Tibial nerve (tissue), 4 donors: ENCODE results near the gene TRPM1. TPM values are rescaled to one million over a fixed set of nuclear protein-coding genes. Genes with fewer than 3 reads are reported as not detected.

ENCODE experiments used
- DNase-seq, 2 donors: peaks; one replicate each; pipeline ENCODE4 v3.0.0-alpha.2; 2019; ENCODE audit warnings: low spot score in 2 of 2
- H3K27ac ChIP-seq, 4 donors: fragments of 200-600 bp; sonication (generic) in 3 of 4; one replicate each; pipeline ENCODE4 v1.5.1; 2017 to 2019; ENCODE audit warnings: mild to moderate bottlenecking in 1 of 4
- H3K27me3 ChIP-seq, 2 donors: fragments of 200-600 bp; sonication (generic) in 1 of 2; one replicate each; pipeline versions ENCODE4 v1.5.1 to v1.6.0; 2017 to 2019
- H3K36me3 ChIP-seq, 3 donors: fragments of 200-600 bp; sonication (generic); one replicate each; pipeline ENCODE4 v1.5.1; 2018 to 2019
- H3K4me1 ChIP-seq, 4 donors: fragments of 200-600 bp; sonication (generic) in 3 of 4; one replicate each; pipeline ENCODE4 v1.5.1; 2017 to 2019
- H3K4me3 ChIP-seq, 4 donors: fragments of 200-600 bp; sonication (generic) in 3 of 4; one replicate each; pipeline ENCODE4 v1.5.1; 2017 to 2019; ENCODE audit warnings: mild to moderate bottlenecking in 1 of 4, moderate library complexity in 1 of 4
- H3K9me3 ChIP-seq, 4 donors: fragments of 200-600 bp; sonication (generic) in 3 of 4; one replicate each; pipeline ENCODE4 v1.5.1; 2017 to 2019
- EP300 ChIP-seq, 2 donors: sonication (generic); formaldehyde crosslinking; IDR thresholded peaks; one replicate each; pipeline ENCODE4 v1.6.1; 2017; ENCODE audit warnings: antibody characterized with exemption in 2 of 2, mild to moderate bottlenecking in 1 of 2
- POLR2A ChIP-seq, 2 donors: fragments of 450-650 bp; IDR thresholded peaks; one replicate each; pipeline ENCODE4 v1.6.1; 2017; ENCODE audit warnings: antibody characterized with exemption in 2 of 2, mild to moderate bottlenecking in 2 of 2, moderate library complexity in 2 of 2
- WGBS, 2 donors: methylation state at CpG; one replicate each; pipeline ENCODE4 v1.1.5; 2018; 5-methylcytosine and 5-hydroxymethylcytosine counted together
- total RNA-seq, 4 donors: library from RNA; depleted of rRNA; stranded (reverse); fragments of >200 nt; gene quantifications; one replicate each; pipeline ENCODE4 v1.1.0, GENCODE V29; 2016
- TF ChIP-seq, protein P1 (sequence below), 5 experiments: fragments of 200-600 bp in 3 of 5; fragments of 450-650 bp in 2 of 5; sonication (generic) in 3 of 5; IDR thresholded peaks; one replicate each; pipeline ENCODE4 v1.5.1; 2016 to 2019; ENCODE audit warnings: antibody characterized with exemption in 5 of 5, mild to moderate bottlenecking in 3 of 5, moderate library complexity in 2 of 5

The TRPM1 gene
- total RNA-seq, 4 donors from 2014 or later = not detected

DNA sequence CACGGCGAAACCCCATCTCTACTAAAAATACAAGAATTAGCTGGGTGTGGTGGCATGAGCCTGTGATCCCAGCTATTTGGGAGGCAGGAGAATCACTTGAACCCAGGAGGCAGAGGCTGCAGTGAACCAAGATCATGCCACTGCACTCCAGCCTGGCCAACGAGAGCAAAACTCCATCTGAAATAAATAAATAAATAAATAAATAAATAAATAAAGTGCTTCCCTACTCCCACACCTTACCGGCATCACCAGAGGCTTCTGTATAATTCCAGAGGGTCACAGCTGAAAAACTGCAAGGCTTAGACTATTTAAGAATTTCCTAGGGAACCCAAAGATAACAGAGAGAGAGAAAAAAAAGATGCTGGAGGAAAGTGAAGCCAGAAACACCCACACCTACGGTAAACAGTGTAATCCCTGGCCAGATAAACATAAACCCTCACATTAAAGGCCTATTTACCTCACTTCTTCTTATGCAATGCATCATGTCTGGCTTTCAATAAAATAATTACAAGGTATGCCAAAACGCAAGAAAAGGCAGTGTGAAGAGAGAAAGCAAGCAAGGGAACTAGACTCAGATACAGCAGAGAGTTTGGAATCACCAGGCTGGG, 15.0 kb upstream of the TRPM1 start:
- TF ChIP-seq EP300 (IDR thresholded peaks at IDR 0.05) = no peak
- TF ChIP-seq, protein P1, sequence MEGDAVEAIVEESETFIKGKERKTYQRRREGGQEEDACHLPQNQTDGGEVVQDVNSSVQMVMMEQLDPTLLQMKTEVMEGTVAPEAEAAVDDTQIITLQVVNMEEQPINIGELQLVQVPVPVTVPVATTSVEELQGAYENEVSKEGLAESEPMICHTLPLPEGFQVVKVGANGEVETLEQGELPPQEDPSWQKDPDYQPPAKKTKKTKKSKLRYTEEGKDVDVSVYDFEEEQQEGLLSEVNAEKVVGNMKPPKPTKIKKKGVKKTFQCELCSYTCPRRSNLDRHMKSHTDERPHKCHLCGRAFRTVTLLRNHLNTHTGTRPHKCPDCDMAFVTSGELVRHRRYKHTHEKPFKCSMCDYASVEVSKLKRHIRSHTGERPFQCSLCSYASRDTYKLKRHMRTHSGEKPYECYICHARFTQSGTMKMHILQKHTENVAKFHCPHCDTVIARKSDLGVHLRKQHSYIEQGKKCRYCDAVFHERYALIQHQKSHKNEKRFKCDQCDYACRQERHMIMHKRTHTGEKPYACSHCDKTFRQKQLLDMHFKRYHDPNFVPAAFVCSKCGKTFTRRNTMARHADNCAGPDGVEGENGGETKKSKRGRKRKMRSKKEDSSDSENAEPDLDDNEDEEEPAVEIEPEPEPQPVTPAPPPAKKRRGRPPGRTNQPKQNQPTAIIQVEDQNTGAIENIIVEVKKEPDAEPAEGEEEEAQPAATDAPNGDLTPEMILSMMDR (IDR thresholded peaks at IDR 0.05) = no peak
- TF ChIP-seq POLR2A (IDR thresholded peaks at IDR 0.05) = no peak
- Histone ChIP-seq H3K36me3 (no peaks in the 10 kb centered on the region), H3K4me1 (no peaks in the 10 kb centered on the region), H3K9me3 (peaks cover 0 to 36% (median 0%) of the 10 kb centered on the region in 4 donors), H3K27ac (no peak overlapping the region), H3K27me3 (no peaks in the 10 kb centered on the region), H3K4me3 (no peak overlapping the region)
- WGBS, 2 donors = 64 to 71% methylated on average over 5 to 6 of the region's 6 CpGs
- DNase-seq = no peak

DNA sequence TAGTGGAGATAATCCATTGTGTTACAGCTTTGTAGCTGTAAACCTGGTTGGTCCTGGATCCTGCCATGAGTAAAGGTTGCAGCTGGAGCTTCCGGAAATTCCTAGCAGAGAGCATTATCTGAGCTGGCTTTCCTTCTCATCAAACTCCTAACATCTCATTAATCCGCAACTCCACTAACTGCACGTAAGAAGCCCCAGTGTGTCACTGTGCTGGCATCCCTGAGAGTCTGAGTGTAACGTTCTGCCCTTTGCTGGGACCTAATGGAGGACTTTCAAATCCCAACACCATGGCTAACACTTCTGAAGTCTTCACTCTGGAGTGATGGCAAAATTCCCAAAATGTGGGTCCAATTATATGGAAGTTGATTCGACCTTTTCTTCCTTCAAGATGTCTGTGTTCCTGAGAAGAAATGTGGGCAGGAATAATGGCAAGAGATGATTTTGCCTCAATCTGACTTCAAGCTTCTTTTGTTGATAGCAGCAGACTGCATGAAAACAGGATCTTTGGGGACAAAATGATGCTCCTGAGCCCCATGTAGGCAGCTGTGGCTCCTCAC, 9.6 kb upstream of the TRPM1 start:
- Histone ChIP-seq H3K4me1 (no peaks in the 10 kb centered on the region), H3K36me3 (no peaks in the 10 kb centered on the region), H3K27me3 (no peaks in the 10 kb centered on the region), H3K27ac (no peak overlapping the region), H3K4me3 (no peak overlapping the region), H3K9me3 (peaks cover 0 to 20% (median 0%) of the 10 kb centered on the region in 4 donors)
- WGBS, 2 donors = 71 to 74% methylated on average over 5 of the region's 5 CpGs
- TF ChIP-seq, protein P1 (IDR thresholded peaks at IDR 0.05) = no peak
- no peak for TF ChIP-seq EP300 (IDR thresholded peaks at IDR 0.05)
- no peak for TF ChIP-seq POLR2A (IDR thresholded peaks at IDR 0.05)
- no peak for DNase-seq

DNA sequence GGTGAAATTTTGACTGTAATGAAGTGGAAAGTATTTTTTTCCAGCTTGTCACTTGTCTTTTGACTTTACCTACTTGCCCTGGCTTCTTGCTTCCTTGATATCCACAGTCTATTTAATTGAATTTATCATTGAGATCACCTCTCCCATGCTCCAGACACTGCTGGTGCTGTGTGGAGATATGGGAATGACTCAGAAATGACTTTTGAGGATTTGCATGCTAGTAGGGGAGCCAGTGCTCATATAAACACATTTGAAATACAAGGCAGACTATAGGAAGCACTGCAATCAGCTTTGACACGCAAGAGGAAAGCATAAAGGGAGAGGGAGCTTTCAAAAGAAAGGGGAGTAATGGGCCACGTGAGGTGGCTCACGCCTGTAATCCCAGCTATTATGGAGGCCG, 7.3 kb upstream of the TRPM1 start:
- DNase-seq = no peak
- no peak overlapping the region for H3K4me3 ChIP-seq
- H3K27me3 ChIP-seq = no peaks in the 10 kb centered on the region
- no peaks in the 10 kb centered on the region for H3K36me3 ChIP-seq
- peaks cover 0 to 2% (median 0%) of the 10 kb centered on the region in 4 donors for H3K9me3 ChIP-seq
- 91 to 94% methylated on average over 4 of the region's 4 CpGs for WGBS, 2 donors
- no peak overlapping the region for H3K27ac ChIP-seq
- TF ChIP-seq EP300 (IDR thresholded peaks at IDR 0.05) = no peak
- TF ChIP-seq POLR2A (IDR thresholded peaks at IDR 0.05) = no peak
- TF ChIP-seq, protein P1 (IDR thresholded peaks at IDR 0.05) = no peak
- peaks cover 0 to 2% (median 0%) of the 10 kb centered on the region in 4 donors for H3K4me1 ChIP-seq

DNA sequence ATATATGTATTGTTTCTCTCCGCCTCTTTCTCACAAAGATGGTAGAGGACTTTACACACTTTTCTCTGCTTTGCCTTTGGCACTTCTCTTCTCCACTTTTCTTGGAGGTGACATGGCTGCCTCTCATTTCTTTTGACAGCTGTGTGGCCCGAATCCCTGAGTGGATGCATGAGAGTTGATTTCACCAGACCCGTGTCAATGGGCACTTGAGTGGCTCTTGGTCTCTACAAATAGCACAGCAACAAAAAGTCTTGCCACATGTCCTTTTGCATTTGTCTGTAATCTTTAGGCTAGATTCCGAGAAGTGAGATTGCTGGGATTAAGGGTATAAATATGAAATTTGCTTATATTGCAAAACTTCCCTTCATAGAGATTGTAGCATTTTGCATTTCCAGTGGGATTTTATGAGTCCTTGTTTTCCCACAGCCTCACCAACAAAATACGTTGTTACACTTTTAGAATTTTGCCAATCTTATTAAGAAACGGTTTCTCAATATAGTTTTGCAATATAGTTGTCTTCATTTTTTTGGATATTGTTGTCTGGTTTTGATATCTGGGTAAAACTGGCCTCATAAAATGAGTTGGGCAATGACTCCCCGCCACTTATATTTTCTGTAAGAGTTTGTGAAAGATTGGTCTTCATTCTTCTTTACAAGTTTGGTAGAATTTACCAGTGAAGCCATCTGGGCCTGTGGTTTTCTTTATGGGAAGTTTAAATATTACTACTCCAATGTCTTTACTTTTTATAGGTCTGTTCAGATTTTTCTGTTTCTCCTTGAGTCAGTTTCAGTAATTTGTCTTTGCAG, 5.2 kb upstream of the TRPM1 start:
- Histone ChIP-seq H3K4me1 (peaks cover 0 to 2% (median 0%) of the 10 kb centered on the region in 4 donors), H3K9me3 (no peaks in the 10 kb centered on the region), H3K36me3 (no peaks in the 10 kb centered on the region), H3K27ac (no peak overlapping the region), H3K27me3 (no peaks in the 10 kb centered on the region), H3K4me3 (no peak overlapping the region)
- TF ChIP-seq POLR2A (IDR thresholded peaks at IDR 0.05) (no peak), EP300 (IDR thresholded peaks at IDR 0.05) (no peak)
- TF ChIP-seq, protein P1 (IDR thresholded peaks at IDR 0.05) = no peak
- 78 to 80% methylated on average over 7 of the region's 7 CpGs for WGBS, 2 donors
- no peak for DNase-seq

DNA sequence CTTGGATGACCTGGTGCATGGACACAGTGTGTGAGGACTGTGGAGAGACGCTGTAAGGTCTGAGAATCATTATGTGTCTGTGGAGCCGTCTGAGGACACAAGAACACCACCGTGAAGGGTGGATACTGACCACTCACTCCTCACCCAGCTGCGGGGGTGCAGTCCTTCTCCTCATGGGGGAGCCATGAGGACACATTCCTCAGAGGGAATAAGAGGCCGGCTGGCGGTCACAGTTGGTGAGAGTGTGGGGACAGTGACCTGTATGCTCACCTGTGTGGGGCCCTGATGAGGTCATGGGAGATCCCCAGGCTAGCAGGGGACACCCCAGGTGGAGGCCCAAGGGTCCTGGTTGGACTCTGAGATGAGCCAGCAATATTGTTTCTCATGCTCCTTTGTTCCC, 2.5 kb upstream of the TRPM1 start:
- no peaks in the 10 kb centered on the region for H3K9me3 ChIP-seq
- TF ChIP-seq POLR2A (IDR thresholded peaks at IDR 0.05) (no peak), EP300 (IDR thresholded peaks at IDR 0.05) (no peak)
- TF ChIP-seq, protein P1 (IDR thresholded peaks at IDR 0.05) = no peak
- WGBS, 2 donors = 82 to 93% methylated on average over 6 of the region's 6 CpGs
- H3K36me3 ChIP-seq = no peaks in the 10 kb centered on the region
- H3K27ac ChIP-seq = no peak overlapping the region
- H3K4me3 ChIP-seq = no peak overlapping the region
- peaks cover 0 to 9% (median 0%) of the 10 kb centered on the region in 4 donors for H3K4me1 ChIP-seq
- no peaks in the 10 kb centered on the region for H3K27me3 ChIP-seq
- DNase-seq = no peak
